Small intestine (tissue), 7 donors: ENCODE data around the gene NTN4. TPM values are rescaled to one million over a fixed set of nuclear protein-coding genes. Genes with fewer than 3 reads are reported as not detected.
"Not testable (repeated sequence)": the region's sequence is repeated elsewhere in the genome, so short reads cannot be mapped to it uniquely, and the experiment has no call there.

Source experiments
- DNase-seq, 2 donors: peaks; one replicate each; pipeline versions ENCODE4 v3.0.0 to v3.0.0-alpha.2; 2013
- FAIRE-seq: peaks from 2 replicates; lab custom pipeline; 2012; peaks lifted over from hg19 to GRCh38; lab: Jason Lieb, UNC
- H3K27ac ChIP-seq, 3 donors: one replicate each; pipeline ENCODE4 v1.5.1; 2013; ENCODE audit warnings: low read length in 2 of 3, mild to moderate bottlenecking in 2 of 3, control low read depth in 1 of 3, inconsistent platforms in 1 of 3, low read depth in 1 of 3, moderate library complexity in 1 of 3
- H3K27me3 ChIP-seq, 3 donors: one replicate each; pipeline ENCODE4 v1.6.1; 2013; ENCODE audit warnings: low read length in 3 of 3, inconsistent platforms in 1 of 3; ENCODE audit not compliant: control insufficient read depth in 3 of 3, insufficient read depth in 3 of 3
- H3K36me3 ChIP-seq, 3 donors: one replicate each; pipeline ENCODE4 v1.6.1; 2013; ENCODE audit warnings: low read length in 3 of 3, inconsistent platforms in 1 of 3, low read depth in 1 of 3, mild to moderate bottlenecking in 1 of 3, moderate library complexity in 1 of 3; ENCODE audit not compliant: control insufficient read depth in 3 of 3, insufficient read depth in 2 of 3
- H3K4me1 ChIP-seq, 3 donors: one replicate each; pipeline ENCODE4 v1.6.1; 2013; ENCODE audit warnings: low read length in 2 of 3, inconsistent platforms in 1 of 3, low read depth in 1 of 3, mild to moderate bottlenecking in 1 of 3, moderate library complexity in 1 of 3; ENCODE audit not compliant: control insufficient read depth in 3 of 3, insufficient read depth in 2 of 3
- H3K4me3 ChIP-seq, 3 donors: one replicate each; pipeline ENCODE4 v1.5.1; 2013; ENCODE audit warnings: low read length in 3 of 3, control low read depth in 1 of 3, inconsistent platforms in 1 of 3, low read depth in 1 of 3, mild to moderate bottlenecking in 1 of 3, moderate library complexity in 1 of 3
- H3K9me3 ChIP-seq, 2 donors: one replicate each; pipeline ENCODE4 v1.6.1; 2013; ENCODE audit warnings: low read depth in 1 of 2, low read length in 1 of 2; ENCODE audit not compliant: control insufficient read depth in 2 of 2, insufficient read depth in 1 of 2
- WGBS, 3 donors: extraction: QIAGEN DNeasy Blood & Tissue Kit; methylation state at CpG; one replicate each; pipeline ENCODE4 v1.1.7; 2013; 5-methylcytosine and 5-hydroxymethylcytosine counted together
- polyA plus RNA-seq, 4 donors: library from polyadenylated mRNA; stranded (reverse) in 3 of 4; unstranded in 1 of 4; fragments of 200-250 nt in 3 of 4; fragments of 120-200 nt in 1 of 4; gene quantifications; one replicate each; pipeline versions ENCODE4 v1.2.1 to v1.2.3, GENCODE V29; 2013
- donor health status: healthy with polysubstance abuse.
- donor health status: control.
- donor health status: control.
- donor health status: Bipolar disorder and iron deficiency.
- donor health status: healthy.

The NTN4 gene
- polyA plus RNA-seq, 4 donors = 1.6 to 45.7 (median 9.8) TPM

- Histone ChIP-seq H3K27ac (no peak overlapping the region), H3K4me3 (no peak overlapping the region), H3K36me3 (no peaks in the 10 kb centered on the region), H3K9me3 (no peaks in the 10 kb centered on the region), H3K27me3 (no peaks in the 10 kb centered on the region), H3K4me1 (no peaks in the 10 kb centered on the region)
- FAIRE-seq (no peak), DNase-seq (no peak)
These were observed 38.8 kb upstream of the NTN4 start for GRCh38 chr12:95829395-95829794.

GRCh38 chr12:95820096-95820703 is 29.6 kb upstream of the NTN4 start:
- Histone ChIP-seq H3K4me1 (no peaks in the 10 kb centered on the region), H3K27ac (no peak overlapping the region), H3K36me3 (no peaks in the 10 kb centered on the region), H3K4me3 (no peak overlapping the region), H3K9me3 (no peaks in the 10 kb centered on the region), H3K27me3 (no peaks in the 10 kb centered on the region)
- DNase-seq (peak; percentile 67 to 73), FAIRE-seq (no peak)
- 0 to 8% (median 3%) methylated on average over 1 of the region's 1 CpG for WGBS, 3 donors

GRCh38 chr12:95815632-95816212 is 25.2 kb upstream of the NTN4 start:
- H3K4me1 ChIP-seq = no peaks in the 10 kb centered on the region
- H3K4me3 ChIP-seq = no peak overlapping the region
- WGBS, 3 donors = 51 to 58% (median 51%) methylated on average over 5 of the region's 5 CpGs
- H3K27me3 ChIP-seq = no peaks in the 10 kb centered on the region
- no peaks in the 10 kb centered on the region for H3K9me3 ChIP-seq
- H3K36me3 ChIP-seq = no peaks in the 10 kb centered on the region
- FAIRE-seq (peak; percentile 87), DNase-seq (peak; percentile 41 to 43)
- H3K27ac ChIP-seq = no peak overlapping the region

GRCh38 chr12:95812155-95812554 is 21.6 kb upstream of the NTN4 start:
- H3K36me3 ChIP-seq, H3K27me3 ChIP-seq, H3K9me3 ChIP-seq, H3K4me1 ChIP-seq, FAIRE-seq, H3K27ac ChIP-seq, H3K4me3 ChIP-seq, DNase-seq: not testable (repeated sequence)
- 84 to 91% (median 86%) methylated on average over 4 of the region's 4 CpGs for WGBS, 3 donors

GRCh38 chr12:95810411-95810810 is 19.8 kb upstream of the NTN4 start:
- no peaks in the 10 kb centered on the region for H3K36me3 ChIP-seq
- no peaks in the 10 kb centered on the region for H3K27me3 ChIP-seq
- no peaks in the 10 kb centered on the region for H3K4me1 ChIP-seq
- no peaks in the 10 kb centered on the region for H3K9me3 ChIP-seq
- no peak overlapping the region for H3K4me3 ChIP-seq
- 72 to 86% (median 80%) methylated on average over 2 of the region's 2 CpGs for WGBS, 3 donors
- DNase-seq (no peak), FAIRE-seq (no peak)
- no peak overlapping the region for H3K27ac ChIP-seq

GRCh38 chr12:95809000-95809680 is 18.6 kb upstream of the NTN4 start:
- Histone ChIP-seq H3K27ac (no peak overlapping the region), H3K27me3 (no peaks in the 10 kb centered on the region), H3K9me3 (no peaks in the 10 kb centered on the region), H3K36me3 (no peaks in the 10 kb centered on the region), H3K4me1 (peaks cover 0 to 3% (median 0%) of the 10 kb centered on the region in 3 donors), H3K4me3 (no peak overlapping the region)
- DNase-seq (no peak), FAIRE-seq (no peak)
- 88 to 91% (median 91%) methylated on average over 7 of the region's 7 CpGs for WGBS, 3 donors

GRCh38 chr12:95808146-95808545 is 17.6 kb upstream of the NTN4 start:
- Histone ChIP-seq H3K36me3 (no peaks in the 10 kb centered on the region), H3K4me1 (peaks cover 0 to 6% (median 0%) of the 10 kb centered on the region in 3 donors), H3K27ac (no peak overlapping the region), H3K27me3 (no peaks in the 10 kb centered on the region), H3K9me3 (no peaks in the 10 kb centered on the region), H3K4me3 (no peak overlapping the region)
- DNase-seq = no peak
- 80 to 83% (median 81%) methylated on average over 7 of the region's 7 CpGs for WGBS, 3 donors
- no peak for FAIRE-seq

- Histone ChIP-seq H3K27ac (no peak overlapping the region), H3K4me3 (no peak overlapping the region), H3K9me3 (no peaks in the 10 kb centered on the region), H3K4me1 (peaks cover 0 to 13% (median 0%) of the 10 kb centered on the region in 3 donors), H3K36me3 (no peaks in the 10 kb centered on the region), H3K27me3 (no peaks in the 10 kb centered on the region)
- FAIRE-seq (no peak), DNase-seq (no peak)
- WGBS, 3 donors = 49 to 65% (median 52%) methylated on average over 5 of the region's 5 CpGs
These were observed 15.5 kb upstream of the NTN4 start for GRCh38 chr12:95805864-95806671.
